HL-60 (cell line): ENCODE measurements around the gene COMMD7.

Experiments used
- DNase-seq, 2 experiments: peaks; one replicate each; pipeline ENCODE4 v3.0.0-alpha.2; 2010 to 2020; ENCODE audit warnings: low read depth in 1 of 2, low spot score in 1 of 2
- H3K27ac ChIP-seq: fragments of 250-450 bp; sonication (Bioruptor Pico); replicated peaks from 2 replicates; pipeline ENCODE4 v1.5.1; 2020; ENCODE audit warnings: mild to moderate bottlenecking, moderate library complexity
- H3K27me3 ChIP-seq: fragments of 250-450 bp; sonication (Bioruptor Pico); 2 replicates; pipeline ENCODE4 v1.5.1; 2021; ENCODE audit warnings: mild to moderate bottlenecking, moderate library complexity; ENCODE audit not compliant: insufficient read depth, poor library complexity, severe bottlenecking
- H3K4me3 ChIP-seq: replicated peaks from 2 replicates; pipeline ENCODE4 v1.5.1; 2011; ENCODE audit warnings: mild to moderate bottlenecking, control low read depth, low read length; ENCODE audit not compliant: insufficient read depth
- CTCF ChIP-seq: IDR thresholded peaks from one replicate; pipeline ENCODE4 v1.5.1; 2011; ENCODE audit warnings: low read length, control low read depth, inconsistent platforms; ENCODE audit not compliant: insufficient read depth
- GABPA ChIP-seq: IDR thresholded peaks from 2 replicates; pipeline ENCODE4 v1.6.1; 2012; ENCODE audit warnings: low read depth
- POLR2AphosphoS5 ChIP-seq: IDR thresholded peaks from 2 replicates; pipeline ENCODE4 v1.6.1; 2012; ENCODE audit warnings: low read depth
- REST ChIP-seq: IDR thresholded peaks from 2 replicates; pipeline ENCODE4 v1.6.1; 2012; ENCODE audit warnings: low read depth; ENCODE audit not compliant: insufficient replicate concordance
- SPI1 ChIP-seq: IDR thresholded peaks from 2 replicates; pipeline ENCODE4 v1.6.1; 2012; ENCODE audit warnings: low read depth, mild to moderate bottlenecking, borderline replicate concordance

Gene COMMD7

DNA sequence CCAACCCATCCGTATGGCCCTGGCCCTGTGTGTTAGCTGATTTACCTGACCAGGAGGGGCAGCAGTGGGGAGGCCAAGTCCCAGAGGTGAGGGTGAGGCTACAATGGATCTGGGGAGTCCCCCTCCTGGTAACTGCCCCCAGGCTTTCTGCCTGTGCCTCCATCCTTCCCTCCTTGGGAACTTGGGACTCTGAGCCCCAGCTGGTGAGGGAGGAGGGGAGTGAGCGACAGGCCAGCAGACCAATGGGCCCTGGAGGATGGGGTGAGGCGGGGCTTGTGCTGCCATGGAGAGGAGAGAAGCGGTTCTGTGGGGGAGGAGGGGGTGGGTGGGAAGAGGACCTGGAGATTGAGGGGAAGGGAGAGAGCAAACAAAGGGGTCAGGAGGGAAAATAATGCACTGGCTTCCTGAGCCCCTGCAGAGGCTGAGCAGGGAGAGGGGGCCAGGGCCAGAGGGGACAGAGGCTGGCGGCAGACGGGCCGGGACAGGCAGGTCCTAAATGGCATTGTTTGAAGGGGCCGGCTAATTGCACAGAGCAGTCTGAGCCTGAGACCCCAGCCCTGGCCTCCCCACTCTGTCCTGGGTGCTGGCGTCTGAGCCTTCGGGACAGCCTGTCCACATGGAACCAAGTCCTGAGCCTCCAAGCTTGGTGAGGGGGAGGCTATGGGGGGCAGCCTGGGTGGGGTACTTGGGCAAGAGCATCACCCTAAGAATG lies 36.4 kb upstream of the COMMD7 start:
- Histone ChIP-seq H3K27me3 (no peaks in the 10 kb centered on the region), H3K27ac (no peak overlapping the region), H3K4me3 (no peak overlapping the region)
- TF ChIP-seq GABPA (no peak), REST (no peak), CTCF (no peak), POLR2AphosphoS5 (no peak), SPI1 (no peak)
- no peak for DNase-seq

DNA sequence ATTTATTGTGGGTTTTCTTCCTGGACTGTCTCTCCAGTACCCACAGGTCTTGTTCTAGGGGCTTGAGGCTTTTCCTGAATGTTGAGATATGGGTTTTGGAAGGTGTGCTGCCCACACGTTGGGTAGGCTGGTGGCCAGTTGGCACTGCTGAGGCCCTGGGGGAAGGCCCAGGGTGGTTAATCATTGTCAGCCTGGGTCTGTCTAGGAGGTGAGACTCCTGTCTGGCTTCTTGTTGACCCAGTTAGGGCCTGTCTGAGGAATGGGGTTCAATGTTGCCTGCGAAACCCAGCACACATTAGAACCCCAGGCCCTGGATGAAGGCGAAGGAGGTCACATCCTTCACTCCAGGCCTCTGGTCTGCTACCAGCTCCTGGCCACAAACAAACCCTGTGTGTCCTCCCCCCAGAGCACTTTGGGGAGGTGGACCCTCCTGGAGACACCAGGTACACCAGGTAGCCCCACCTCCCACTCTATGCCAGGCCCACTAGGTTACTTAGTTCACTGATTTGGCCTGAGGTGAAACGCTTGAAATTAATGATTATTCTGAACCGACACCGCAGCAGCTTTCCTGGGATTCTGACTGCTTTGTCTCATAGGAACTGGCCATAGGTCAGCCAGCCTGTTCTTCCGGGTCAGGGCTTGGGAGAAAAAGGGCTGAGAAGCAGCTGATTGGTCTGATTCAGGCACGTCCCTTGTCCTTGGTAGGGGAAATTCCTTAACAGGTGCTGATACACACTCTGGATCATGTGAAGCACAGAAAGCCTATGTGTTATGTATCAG lies 34.1 kb upstream of the COMMD7 start:
- Histone ChIP-seq H3K27ac (no peak overlapping the region), H3K4me3 (no peak overlapping the region), H3K27me3 (no peaks in the 10 kb centered on the region)
- TF ChIP-seq POLR2AphosphoS5 = no peak
- no peak for TF ChIP-seq SPI1
- TF ChIP-seq REST = no peak
- no peak for TF ChIP-seq GABPA
- TF ChIP-seq CTCF = no peak
- DNase-seq = no peak

- TF ChIP-seq SPI1 (no peak), CTCF (no peak), GABPA (no peak), REST (no peak), POLR2AphosphoS5 (no peak)
- no peak for DNase-seq
- Histone ChIP-seq H3K27ac (no peak overlapping the region), H3K4me3 (no peak overlapping the region), H3K27me3 (no peaks in the 10 kb centered on the region)
Observed at GRCh38 chr20:32775336-32775991, 32.2 kb upstream of the COMMD7 start.
